ENCODE measurements around the gene HS6ST2. TPM values are rescaled to one million over a fixed set of nuclear protein-coding genes. Genes with fewer than 3 reads are reported as not detected.

Gene HS6ST2
- total RNA-seq, 1 donor from 2014 or later = 43.2 TPM

DNA sequence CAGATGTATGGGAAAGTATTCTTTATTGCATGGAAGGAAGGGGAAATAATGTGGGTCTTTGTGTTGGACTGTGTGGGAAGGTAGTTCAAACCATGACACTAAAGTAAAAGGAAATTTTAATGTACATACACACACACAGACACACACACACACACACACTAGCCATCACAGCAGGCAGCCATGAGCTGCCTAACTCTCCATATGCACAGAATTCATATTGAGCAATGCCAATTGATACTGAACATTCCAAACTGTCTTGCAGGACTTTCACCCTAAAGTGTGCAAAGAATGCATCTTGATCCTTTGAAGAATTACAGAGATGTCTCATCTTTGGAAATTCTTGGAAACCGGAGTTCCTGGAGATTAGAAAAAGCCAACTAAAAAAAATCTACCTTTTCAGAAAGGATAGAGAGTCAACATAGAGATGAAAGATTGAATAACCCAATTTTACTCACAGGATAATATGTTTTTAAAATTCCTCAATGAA lies 349.0 kb downstream of the HS6ST2 start:
- TF ChIP-seq EZH2phosphoT487 (IDR thresholded peaks at IDR 0.05) (no peak), EZH2 (IDR thresholded peaks at IDR 0.05) (no peak)
- TF ChIP-seq, protein P1, sequence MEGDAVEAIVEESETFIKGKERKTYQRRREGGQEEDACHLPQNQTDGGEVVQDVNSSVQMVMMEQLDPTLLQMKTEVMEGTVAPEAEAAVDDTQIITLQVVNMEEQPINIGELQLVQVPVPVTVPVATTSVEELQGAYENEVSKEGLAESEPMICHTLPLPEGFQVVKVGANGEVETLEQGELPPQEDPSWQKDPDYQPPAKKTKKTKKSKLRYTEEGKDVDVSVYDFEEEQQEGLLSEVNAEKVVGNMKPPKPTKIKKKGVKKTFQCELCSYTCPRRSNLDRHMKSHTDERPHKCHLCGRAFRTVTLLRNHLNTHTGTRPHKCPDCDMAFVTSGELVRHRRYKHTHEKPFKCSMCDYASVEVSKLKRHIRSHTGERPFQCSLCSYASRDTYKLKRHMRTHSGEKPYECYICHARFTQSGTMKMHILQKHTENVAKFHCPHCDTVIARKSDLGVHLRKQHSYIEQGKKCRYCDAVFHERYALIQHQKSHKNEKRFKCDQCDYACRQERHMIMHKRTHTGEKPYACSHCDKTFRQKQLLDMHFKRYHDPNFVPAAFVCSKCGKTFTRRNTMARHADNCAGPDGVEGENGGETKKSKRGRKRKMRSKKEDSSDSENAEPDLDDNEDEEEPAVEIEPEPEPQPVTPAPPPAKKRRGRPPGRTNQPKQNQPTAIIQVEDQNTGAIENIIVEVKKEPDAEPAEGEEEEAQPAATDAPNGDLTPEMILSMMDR (IDR thresholded peaks at IDR 0.05) = no peak
- no peaks in the 10 kb centered on the region for H3K36me3 Mint-ChIP-seq
- no peaks in the 10 kb centered on the region for H3K9me3 Mint-ChIP-seq
- no peaks in the 10 kb centered on the region for H3K27me3 ChIP-seq
- no peaks in the 10 kb centered on the region for H4K20me1 ChIP-seq (ENCODE audit: low read depth)
- no peak overlapping the region for H3K9ac ChIP-seq
- no peak overlapping the region for H3K4me3 Mint-ChIP-seq
- no peak overlapping the region for H3K27ac Mint-ChIP-seq
- no peaks in the 10 kb centered on the region for H3K4me1 Mint-ChIP-seq
- no peaks in the 10 kb centered on the region for H3K4me1 ChIP-seq
- no peak overlapping the region for H3K4me2 ChIP-seq
- no peak for DNase-seq (ENCODE audit: low spot score)
- H3K27me3 Mint-ChIP-seq (ENCODE audit: insufficient read depth, low read depth) = no peaks in the 10 kb centered on the region
- no peaks in the 10 kb centered on the region for H3K9me3 ChIP-seq (ENCODE audit: low read depth)
- H3K79me2 ChIP-seq (ENCODE audit: low read depth) = no peaks in the 10 kb centered on the region
- H2AFZ ChIP-seq (replicated peaks) = no peak overlapping the region
- no peak overlapping the region for H3K27ac ChIP-seq
- H3F3A ChIP-seq (ENCODE audit: low read depth) = no peaks in the 10 kb centered on the region
- no peaks in the 10 kb centered on the region for H3K36me3 ChIP-seq
- no peak overlapping the region for H3K4me3 ChIP-seq

- no peaks in the 10 kb centered on the region for H3K9me3 Mint-ChIP-seq
- H3K27ac Mint-ChIP-seq = no peak overlapping the region
- no peak overlapping the region for H3K4me2 ChIP-seq
- TF ChIP-seq, protein P1 (IDR thresholded peaks at IDR 0.05) = no peak
- TF ChIP-seq EZH2phosphoT487 (IDR thresholded peaks at IDR 0.05) = no peak
- no peak for TF ChIP-seq EZH2 (IDR thresholded peaks at IDR 0.05)
- H3F3A ChIP-seq (ENCODE audit: low read depth) = no peaks in the 10 kb centered on the region
- no peaks in the 10 kb centered on the region for H3K9me3 ChIP-seq (ENCODE audit: low read depth)
- no peaks in the 10 kb centered on the region for H3K4me1 Mint-ChIP-seq
- no peak overlapping the region for H2AFZ ChIP-seq (replicated peaks)
- no peak overlapping the region for H3K4me3 ChIP-seq
- no peaks in the 10 kb centered on the region for H3K27me3 Mint-ChIP-seq (ENCODE audit: insufficient read depth, low read depth)
- H3K36me3 ChIP-seq = no peaks in the 10 kb centered on the region
- no peaks in the 10 kb centered on the region for H3K27me3 ChIP-seq
- H3K27ac ChIP-seq = no peak overlapping the region
- no peak overlapping the region for H3K9ac ChIP-seq
- no peak overlapping the region for H3K4me3 Mint-ChIP-seq
- H4K20me1 ChIP-seq (ENCODE audit: low read depth) = no peaks in the 10 kb centered on the region
- no peaks in the 10 kb centered on the region for H3K4me1 ChIP-seq
- H3K79me2 ChIP-seq (ENCODE audit: low read depth) = no peaks in the 10 kb centered on the region
- H3K36me3 Mint-ChIP-seq = no peaks in the 10 kb centered on the region
- DNase-seq (ENCODE audit: low spot score) = no peak
These were observed 354.6 kb downstream of the HS6ST2 start for GRCh38 chrX:132603700-132604286.

- Histone ChIP-seq H3K4me1 (no peaks in the 10 kb centered on the region), H3K79me2 (ENCODE audit: low read depth) (no peaks in the 10 kb centered on the region), H3K27ac (no peak overlapping the region), H3K4me3 (no peak overlapping the region), H4K20me1 (ENCODE audit: low read depth) (no peaks in the 10 kb centered on the region), H3F3A (ENCODE audit: low read depth) (no peaks in the 10 kb centered on the region), H2AFZ (replicated peaks) (no peak overlapping the region), H3K9ac (no peak overlapping the region), H3K27me3 (no peaks in the 10 kb centered on the region), H3K4me2 (no peak overlapping the region), H3K9me3 (ENCODE audit: low read depth) (no peaks in the 10 kb centered on the region), H3K36me3 (no peaks in the 10 kb centered on the region)
- no peaks in the 10 kb centered on the region for H3K27me3 Mint-ChIP-seq (ENCODE audit: insufficient read depth, low read depth)
- H3K4me1 Mint-ChIP-seq = no peaks in the 10 kb centered on the region
- no peak for DNase-seq (ENCODE audit: low spot score)
- no peak overlapping the region for H3K4me3 Mint-ChIP-seq
- H3K27ac Mint-ChIP-seq = no peak overlapping the region
- H3K9me3 Mint-ChIP-seq = no peaks in the 10 kb centered on the region
- TF ChIP-seq, protein P1 (IDR thresholded peaks at IDR 0.05) = no peak
- no peak for TF ChIP-seq EZH2 (IDR thresholded peaks at IDR 0.05)
- TF ChIP-seq EZH2phosphoT487 (IDR thresholded peaks at IDR 0.05) = no peak
- no peaks in the 10 kb centered on the region for H3K36me3 Mint-ChIP-seq
These were observed 355.7 kb downstream of the HS6ST2 start for GRCh38 chrX:132602701-132603100.

Measured in neural progenitor cell (in vitro differentiated cells).